EL (cell line): ENCODE data around the gene OR2A12.
A peak's percentile ranks its signal among the peaks of the same experiment; 100 is the strongest.
"Not testable (repeated sequence)": the region's sequence is repeated elsewhere in the genome, so short reads cannot be mapped to it uniquely, and the experiment has no call there.

Source experiments
- DNase-seq: peaks from one replicate; pipeline ENCODE4 v3.0.0-alpha.2; 2016

Gene OR2A12

DNA sequence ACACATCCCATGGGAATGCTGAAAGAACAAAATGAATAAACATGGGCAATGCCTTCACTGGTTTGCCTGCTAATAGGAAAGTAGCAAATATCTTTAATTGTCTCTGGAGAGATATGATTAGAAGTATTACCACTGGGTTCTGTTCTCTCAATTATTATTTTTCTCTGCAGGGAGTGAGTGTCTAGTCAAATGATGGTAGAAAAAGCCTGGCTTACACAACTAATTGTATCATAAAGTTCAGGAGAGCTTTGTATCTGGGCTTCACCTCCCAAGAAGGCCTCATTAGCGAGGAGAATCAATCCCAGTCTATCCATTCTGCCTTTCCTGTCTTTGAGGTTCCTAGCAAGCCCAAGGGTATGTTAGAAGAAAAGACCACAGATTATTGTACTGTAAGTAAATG lies 36.8 kb downstream of the OR2A12 start, which contains the start of gene OR2A14:
Gene OR2A14, plus strand, starts transcription at position 301 of the 400 bp plus-strand sequence. CDS start 5,937 bp downstream, outside the sequence.
- no peak for DNase-seq

DNA sequence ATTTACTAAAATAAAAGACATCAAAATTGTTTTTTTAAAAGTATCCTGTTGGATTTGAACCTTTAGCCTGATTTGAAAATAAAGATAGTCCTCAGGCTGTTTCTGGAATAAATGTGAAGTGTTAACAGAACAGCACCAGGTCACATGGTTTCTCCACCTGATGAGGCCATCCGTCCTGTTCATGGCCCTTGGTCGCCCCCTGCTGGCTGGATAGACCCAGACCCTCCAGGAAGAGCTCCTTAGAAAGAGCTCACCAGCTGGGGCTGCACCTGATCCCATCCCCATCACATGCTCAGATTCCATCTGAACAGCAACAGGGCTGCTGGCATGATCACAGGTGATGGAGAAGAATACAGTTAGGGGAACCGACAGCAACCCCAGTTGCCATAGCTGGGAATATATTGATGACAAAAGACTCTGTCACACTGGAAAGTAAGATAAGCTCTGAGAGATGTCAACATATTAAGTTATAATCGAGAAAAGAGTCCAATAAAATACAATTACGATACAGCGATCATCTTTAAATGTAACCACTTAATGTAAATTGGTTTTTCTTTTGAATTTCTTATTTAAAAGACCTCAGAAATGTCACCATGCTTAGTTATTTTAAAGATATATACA lies 41.7 kb downstream of the OR2A12 start:
- DNase-seq: peak; percentile 68

DNA sequence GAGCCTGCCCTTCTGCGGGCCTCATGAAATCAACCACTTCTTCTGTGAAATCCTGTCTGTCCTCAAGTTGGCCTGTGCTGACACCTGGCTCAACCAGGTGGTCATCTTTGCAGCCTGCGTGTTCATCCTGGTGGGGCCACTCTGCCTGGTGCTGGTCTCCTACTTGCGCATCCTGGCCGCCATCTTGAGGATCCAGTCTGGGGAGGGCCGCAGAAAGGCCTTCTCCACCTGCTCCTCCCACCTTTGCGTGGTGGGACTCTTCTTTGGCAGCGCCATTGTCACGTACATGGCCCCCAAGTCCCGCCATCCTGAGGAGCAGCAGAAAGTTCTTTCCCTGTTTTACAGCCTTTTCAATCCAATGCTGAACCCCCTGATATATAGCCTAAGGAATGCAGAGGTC lies 43.5 kb downstream of the OR2A12 start:
- not testable (repeated sequence) for DNase-seq

DNA sequence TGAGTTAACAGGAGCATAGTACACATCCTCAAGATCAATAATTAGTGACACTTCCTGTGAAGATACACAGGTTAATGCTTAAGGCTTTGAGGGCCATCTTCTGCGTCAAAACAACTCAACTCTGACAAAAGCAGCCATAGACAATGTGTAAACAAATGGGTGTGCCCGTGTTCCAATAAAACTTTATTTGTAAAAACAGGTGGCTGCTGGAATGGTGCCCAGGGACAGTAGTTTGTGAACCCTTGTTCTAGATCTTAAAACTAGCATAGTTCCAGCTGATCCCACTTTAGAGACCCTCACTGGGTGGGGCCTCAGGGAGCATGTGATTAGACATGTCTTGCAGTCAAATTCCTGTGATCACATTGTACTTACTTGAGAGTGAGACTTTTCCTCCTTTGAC lies 44.7 kb downstream of the OR2A12 start:
- DNase-seq: no peak

DNA sequence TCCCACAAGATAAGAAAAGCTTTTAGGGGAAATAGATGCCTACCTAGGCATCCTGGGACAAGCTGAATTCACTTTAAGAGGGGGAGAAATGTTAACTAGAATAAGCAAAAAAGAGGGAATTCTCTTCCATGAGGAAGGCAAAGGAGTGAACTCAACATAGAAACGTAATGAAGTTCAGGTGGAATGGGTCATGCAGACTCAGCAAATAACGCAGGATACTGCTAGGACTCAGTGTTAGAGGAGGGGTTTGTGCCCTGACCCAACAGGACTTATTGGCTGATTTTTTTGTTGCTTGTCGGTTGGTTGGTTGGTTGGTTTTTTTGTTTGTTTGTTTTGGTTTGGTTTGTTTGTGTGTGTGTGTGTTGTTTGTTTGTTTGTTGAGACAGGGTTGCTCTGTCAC lies 46.2 kb downstream of the OR2A12 start:
- no peak for DNase-seq

DNA sequence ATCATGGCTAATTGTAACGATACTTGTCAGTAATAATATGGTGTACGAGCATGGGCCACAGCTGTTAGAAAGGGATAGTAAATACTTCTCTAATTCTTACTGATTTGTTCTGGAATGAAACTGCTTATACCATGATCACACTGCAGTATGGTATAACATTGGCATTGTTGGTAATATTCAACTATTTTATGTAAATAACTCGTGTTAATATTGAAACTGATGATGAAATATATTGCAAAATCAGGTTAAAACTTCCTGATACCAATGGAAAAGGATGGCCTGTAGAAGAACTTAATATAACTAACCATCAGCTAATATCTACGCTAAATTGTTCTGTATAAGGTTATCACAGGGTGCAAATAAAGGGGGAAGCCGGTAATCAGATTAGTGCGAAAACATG lies 47.2 kb downstream of the OR2A12 start:
- no peak for DNase-seq

DNA sequence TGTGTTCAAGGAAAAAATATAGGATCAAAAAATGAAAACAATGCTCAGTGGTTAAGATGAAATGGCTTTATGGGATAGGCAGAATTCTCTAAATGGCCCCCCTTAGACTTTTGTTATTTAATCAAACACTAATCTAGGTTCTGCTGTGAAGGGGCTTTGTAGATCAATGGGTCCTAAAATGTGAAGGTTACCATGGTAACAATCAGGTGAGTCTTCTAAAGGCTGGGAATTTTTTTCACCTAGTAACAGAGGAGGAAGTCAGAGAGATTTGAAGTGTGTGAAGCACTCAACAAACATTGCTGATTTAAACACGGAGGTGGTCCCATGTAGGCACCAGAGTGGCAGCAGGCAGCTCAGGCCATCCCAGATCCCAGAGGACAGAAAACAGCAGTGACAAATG lies 48.0 kb downstream of the OR2A12 start:
- no peak for DNase-seq

DNA sequence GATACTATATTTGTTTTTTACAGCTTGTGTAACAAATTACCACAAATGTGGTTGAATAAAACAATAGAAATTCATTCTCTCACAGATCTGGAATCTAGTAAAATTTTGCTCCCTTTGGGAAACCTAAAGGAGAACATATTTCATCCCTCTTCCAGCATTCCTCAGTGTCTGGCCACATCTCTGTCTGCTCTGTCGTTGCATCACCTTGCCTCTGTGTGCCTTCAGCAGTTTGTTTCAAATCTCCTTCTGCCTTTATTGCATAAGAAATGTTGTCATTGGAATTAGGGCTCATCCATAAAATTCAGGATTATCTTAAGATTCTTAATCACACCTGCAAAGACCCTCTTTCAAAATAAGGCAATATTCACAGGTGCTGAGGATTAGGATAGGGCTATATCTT lies 51.4 kb downstream of the OR2A12 start:
- DNase-seq: no peak

DNA sequence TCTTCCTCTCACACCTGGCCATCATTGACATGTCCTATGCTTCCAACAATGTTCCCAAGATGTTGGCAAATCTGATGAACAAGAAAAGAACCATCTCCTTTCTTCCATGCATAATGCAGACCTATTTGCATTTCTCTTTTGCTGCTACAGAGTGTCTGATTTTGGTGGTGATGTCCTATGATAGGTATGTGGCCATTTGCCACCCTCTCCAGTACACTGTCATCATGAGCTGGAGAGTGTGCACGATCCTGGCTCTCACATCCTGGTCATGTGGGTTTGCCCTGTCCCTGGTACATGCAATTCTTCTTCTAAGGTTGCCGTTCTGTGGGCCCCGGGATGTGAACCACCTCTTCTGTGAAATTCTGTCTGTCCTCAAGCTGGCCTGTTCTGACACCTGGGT lies 56.1 kb downstream of the OR2A12 start:
- no peak for DNase-seq

DNA sequence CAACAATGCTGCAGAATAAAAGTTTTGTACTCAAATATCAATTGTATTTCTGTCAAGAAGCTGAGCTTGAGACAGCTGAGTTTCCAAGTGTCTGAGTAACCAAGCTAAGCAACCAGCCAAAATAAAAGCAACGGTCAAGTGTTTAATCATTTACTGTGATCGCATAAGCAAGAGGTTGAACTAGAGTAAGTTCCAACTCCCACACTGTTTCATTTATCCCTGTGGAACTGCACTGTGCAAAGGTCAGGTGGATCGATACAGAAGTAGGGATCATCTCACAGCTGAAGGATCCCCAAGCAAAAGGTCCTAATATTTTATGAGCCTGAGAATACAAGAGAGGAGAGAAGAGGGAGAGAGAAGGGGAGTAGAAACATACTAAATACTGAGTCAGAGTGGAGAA lies 58.3 kb downstream of the OR2A12 start:
- DNase-seq: no peak

DNA sequence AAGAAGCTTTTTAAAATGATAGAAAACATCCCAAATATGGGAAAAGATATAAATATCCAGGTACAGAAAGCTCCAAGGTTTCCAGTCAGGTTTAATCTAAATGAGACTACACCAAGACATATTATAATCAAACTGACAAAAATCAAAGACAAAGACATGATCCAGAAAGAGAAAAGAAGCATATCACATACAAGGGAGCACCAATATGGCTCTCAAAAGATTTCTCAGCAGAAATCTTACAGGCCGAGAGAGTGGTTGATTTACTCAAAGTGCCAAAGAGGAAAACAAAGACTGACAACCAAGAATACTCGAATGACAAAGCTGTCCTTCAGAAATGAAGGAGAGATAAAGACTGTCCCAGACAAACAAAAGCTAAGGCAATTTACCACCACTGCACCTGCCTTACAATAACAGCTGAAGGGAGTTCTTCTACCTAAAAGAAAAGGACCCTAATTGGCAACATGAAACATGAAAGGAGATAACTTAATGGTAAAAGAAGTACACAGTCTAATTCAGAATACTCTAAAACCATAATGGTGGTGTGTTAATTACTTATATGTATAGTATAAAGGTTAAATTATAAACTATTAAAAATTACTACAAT lies 62.2 kb downstream of the OR2A12 start:
- DNase-seq: no peak
